Measurements from ENCODE around the gene RNASE7.

The RNASE7 gene

DNA sequence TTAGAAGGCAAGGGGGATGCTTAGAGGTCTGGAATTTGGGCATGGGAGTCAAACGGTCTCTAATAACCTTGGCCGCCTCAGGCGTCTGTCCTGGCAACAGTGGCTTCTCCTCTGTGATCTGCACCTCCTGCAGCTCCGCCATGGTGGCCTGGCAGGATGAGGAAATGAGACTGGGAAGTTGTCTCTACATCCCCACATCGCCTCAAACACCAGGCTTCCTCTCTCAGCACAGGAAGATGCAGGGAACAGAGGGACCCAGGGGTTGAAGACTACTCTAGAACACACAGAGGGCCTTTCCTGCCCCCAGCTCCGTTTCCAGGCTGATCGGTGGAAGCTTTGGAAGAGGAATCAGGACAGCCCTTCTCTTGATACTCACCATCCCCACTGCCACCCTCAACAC is 19.0 kb upstream of the RNASE7 start:
- no peaks in the 10 kb centered on the region for H3K36me3 ChIP-seq (replicated peaks; ENCODE audit: low read depth, low read length)
- H3K27ac ChIP-seq (ENCODE audit: low read length), result no peak overlapping the region
- H3K79me2 ChIP-seq (ENCODE audit: low read length), result no peaks in the 10 kb centered on the region
- TF ChIP-seq, protein P1, sequence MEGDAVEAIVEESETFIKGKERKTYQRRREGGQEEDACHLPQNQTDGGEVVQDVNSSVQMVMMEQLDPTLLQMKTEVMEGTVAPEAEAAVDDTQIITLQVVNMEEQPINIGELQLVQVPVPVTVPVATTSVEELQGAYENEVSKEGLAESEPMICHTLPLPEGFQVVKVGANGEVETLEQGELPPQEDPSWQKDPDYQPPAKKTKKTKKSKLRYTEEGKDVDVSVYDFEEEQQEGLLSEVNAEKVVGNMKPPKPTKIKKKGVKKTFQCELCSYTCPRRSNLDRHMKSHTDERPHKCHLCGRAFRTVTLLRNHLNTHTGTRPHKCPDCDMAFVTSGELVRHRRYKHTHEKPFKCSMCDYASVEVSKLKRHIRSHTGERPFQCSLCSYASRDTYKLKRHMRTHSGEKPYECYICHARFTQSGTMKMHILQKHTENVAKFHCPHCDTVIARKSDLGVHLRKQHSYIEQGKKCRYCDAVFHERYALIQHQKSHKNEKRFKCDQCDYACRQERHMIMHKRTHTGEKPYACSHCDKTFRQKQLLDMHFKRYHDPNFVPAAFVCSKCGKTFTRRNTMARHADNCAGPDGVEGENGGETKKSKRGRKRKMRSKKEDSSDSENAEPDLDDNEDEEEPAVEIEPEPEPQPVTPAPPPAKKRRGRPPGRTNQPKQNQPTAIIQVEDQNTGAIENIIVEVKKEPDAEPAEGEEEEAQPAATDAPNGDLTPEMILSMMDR (IDR thresholded peaks at IDR 0.05; ENCODE audit: low read depth, low read length), result no peak
- no peak for TF ChIP-seq EZH2phosphoT487 (IDR thresholded peaks at IDR 0.05; ENCODE audit: low read depth)
- no peaks in the 10 kb centered on the region for H3K4me1 ChIP-seq (ENCODE audit: low read length)
- H3K9me3 ChIP-seq (ENCODE audit: insufficient read depth, low read length), result no peaks in the 10 kb centered on the region
- no peak overlapping the region for H3K4me2 ChIP-seq (ENCODE audit: low read length)
- H3K4me3 ChIP-seq (ENCODE audit: low read length), result no peak overlapping the region
- H3K27me3 ChIP-seq (ENCODE audit: low read depth, low read length), result peaks cover 24% of the 10 kb centered on the region
- H2AFZ ChIP-seq (ENCODE audit: low read depth, low read length), result no peak overlapping the region
- no peak overlapping the region for H3K9ac ChIP-seq (ENCODE audit: low read length)
- H4K20me1 ChIP-seq (ENCODE audit: insufficient read depth, low read length), result no peaks in the 10 kb centered on the region

DNA sequence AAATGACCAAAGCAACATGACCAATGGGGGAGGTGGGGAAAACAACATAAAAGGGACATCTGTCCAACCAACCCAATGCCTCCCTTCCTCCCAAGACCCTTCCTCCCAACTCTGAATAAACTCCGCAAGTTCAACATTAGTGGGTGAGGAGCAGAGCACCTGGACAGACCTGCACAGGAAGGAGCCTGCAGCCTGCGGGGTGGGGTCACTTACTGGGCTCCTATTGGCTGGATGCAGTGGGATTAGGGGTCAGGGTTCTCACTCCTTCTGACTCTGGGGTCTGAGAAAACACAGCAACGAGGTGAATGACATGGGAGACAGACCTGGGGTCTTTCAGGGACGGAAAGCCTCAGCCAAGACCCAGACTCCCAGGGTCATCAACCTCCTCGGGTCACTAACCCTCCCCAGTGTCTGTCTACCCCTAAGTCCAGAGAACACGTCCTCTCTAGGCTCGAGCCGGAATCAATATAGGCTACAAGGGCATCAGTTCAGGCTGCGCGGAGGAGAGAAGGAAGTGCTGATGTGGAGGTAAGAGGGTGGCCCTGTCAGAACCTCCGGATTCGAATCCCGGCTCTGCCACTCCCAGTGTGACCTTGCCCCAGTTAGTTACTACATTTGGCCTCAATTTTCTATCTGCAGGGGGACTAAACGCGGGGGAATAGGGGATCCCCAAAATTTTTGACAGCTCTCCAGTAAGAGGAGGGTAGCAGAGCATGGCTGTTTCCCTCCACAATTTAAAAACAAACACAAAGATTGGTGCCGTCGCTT is 18.2 kb upstream of the RNASE7 start:
- Histone ChIP-seq H3K4me1 (ENCODE audit: low read length) (no peaks in the 10 kb centered on the region), H4K20me1 (ENCODE audit: insufficient read depth, low read length) (no peaks in the 10 kb centered on the region), H3K36me3 (replicated peaks; ENCODE audit: low read depth, low read length) (no peaks in the 10 kb centered on the region), H3K4me2 (ENCODE audit: low read length) (no peak overlapping the region), H3K27ac (ENCODE audit: low read length) (no peak overlapping the region), H3K79me2 (ENCODE audit: low read length) (no peaks in the 10 kb centered on the region), H3K27me3 (ENCODE audit: low read depth, low read length) (peaks cover 23% of the 10 kb centered on the region), H3K4me3 (ENCODE audit: low read length) (no peak overlapping the region), H3K9me3 (ENCODE audit: insufficient read depth, low read length) (no peaks in the 10 kb centered on the region), H2AFZ (ENCODE audit: low read depth, low read length) (no peak overlapping the region), H3K9ac (ENCODE audit: low read length) (no peak overlapping the region)
- no peak for TF ChIP-seq EZH2phosphoT487 (IDR thresholded peaks at IDR 0.05; ENCODE audit: low read depth)

DNA sequence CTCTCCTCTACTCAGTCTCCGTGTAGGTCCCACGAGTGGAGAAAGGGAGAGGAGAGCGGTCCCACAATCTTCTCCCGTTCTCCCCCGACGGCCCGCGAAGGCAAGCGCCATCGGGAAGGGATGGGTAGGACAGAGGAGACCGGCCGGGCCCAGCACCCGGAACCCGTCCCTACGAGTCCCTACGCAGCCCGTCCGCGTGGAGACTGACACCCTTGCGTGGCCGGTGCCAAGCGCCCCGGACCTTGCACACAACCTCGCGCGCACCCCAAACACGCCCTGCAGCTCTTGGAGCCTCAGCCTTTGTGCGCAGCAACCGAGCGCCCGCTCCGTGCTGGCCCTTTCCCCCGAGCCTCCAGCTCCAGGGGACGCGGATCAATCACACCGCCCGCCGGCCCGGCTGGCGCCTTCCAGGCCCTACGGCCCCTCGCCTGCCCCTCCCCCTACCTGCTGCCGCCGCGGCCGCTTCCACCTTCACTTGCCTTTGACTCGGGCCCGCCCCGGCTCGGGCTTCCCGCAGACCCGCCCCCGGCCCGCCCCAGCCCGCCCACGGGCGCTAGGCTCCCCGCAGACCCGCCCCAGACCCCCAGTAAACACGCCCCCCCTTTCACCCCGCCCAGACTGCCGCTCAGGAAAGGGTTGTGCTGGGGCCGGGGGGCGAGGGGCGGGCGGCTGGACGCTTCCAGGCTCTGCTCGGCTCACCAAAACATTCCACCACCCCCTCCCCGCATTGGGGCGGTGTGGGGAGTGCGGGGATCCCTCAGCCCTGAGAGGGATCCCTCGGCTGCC is 17.4 kb upstream of the RNASE7 start, which contains the start of gene NDRG2:
NDRG2 (minus strand) TSS at position 477 of the 786 bp plus-strand sequence. CDS start 1,746 bp downstream, outside the sequence.
- Histone ChIP-seq H2AFZ (ENCODE audit: low read depth, low read length) (no peak within 1 kb of the TSS), H3K36me3 (replicated peaks; ENCODE audit: low read depth, low read length) (no peaks in the 10 kb centered on the region), H3K9ac (ENCODE audit: low read length) (no peak within 1 kb of the TSS), H3K79me2 (ENCODE audit: low read length) (no peaks in the 10 kb centered on the region), H3K4me2 (ENCODE audit: low read length) (no peak within 1 kb of the TSS), H3K9me3 (ENCODE audit: insufficient read depth, low read length) (no peaks in the 10 kb centered on the region), H3K4me3 (ENCODE audit: low read length) (no peak within 1 kb of the TSS), H3K27me3 (ENCODE audit: low read depth, low read length) (peaks cover 20% of the 10 kb centered on the region), H3K27ac (ENCODE audit: low read length) (no peak within 1 kb of the TSS), H4K20me1 (ENCODE audit: insufficient read depth, low read length) (no peaks in the 10 kb centered on the region), H3K4me1 (ENCODE audit: low read length) (no peaks in the 10 kb centered on the region)
- TF ChIP-seq, protein P1 (IDR thresholded peaks at IDR 0.05; ENCODE audit: low read depth, low read length), result no peak
- TF ChIP-seq EZH2phosphoT487 (IDR thresholded peaks at IDR 0.05; ENCODE audit: low read depth), result no peak

DNA sequence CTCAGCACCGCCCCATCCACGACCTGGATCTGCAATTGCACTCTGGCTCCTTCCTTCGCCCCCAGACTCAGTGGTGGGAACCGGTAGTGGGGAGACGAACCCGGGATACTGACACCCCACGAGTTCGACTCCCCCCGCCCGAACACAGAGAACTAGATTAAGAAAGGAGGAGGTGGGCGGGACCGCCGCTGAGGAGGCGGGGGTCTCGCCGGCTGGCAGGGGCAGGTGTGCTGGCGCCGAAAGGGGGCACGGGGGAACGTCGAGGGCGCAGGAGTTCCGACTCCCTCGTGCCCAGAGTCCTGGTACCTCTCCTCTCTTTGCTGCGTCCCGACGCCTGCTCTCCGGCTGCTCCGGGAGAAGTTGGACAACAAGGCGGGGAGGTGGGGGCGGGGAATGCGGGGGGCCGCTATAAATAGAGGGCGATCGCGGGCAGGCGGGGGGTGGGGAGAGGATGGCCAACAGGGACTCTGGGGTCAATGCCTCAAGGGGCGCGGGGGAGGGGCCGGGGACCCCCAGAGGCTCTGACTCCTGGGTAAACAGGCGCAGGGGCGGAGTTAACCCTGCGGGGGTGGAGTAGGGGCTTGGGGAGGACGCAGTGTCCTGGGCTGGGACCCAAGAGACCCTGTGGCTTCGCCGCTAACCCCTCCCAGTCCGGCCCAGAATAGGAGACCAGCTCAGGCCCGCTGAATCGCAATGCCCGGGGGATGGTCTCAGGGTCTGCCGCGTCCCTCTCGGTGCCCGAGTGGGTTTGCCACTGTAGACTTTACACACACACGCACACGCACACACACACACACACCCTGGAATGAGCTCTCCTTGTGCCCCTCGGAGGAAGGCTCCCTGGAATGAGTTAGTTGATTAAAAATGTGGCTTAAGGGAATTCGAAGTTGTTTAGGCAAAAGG is 16.5 kb upstream of the RNASE7 start:
- no peaks in the 10 kb centered on the region for H3K9me3 ChIP-seq (ENCODE audit: insufficient read depth, low read length)
- no peak overlapping the region for H3K9ac ChIP-seq (ENCODE audit: low read length)
- no peak overlapping the region for H2AFZ ChIP-seq (ENCODE audit: low read depth, low read length)
- TF ChIP-seq, protein P1 (IDR thresholded peaks at IDR 0.05; ENCODE audit: low read depth, low read length), result no peak
- no peak for TF ChIP-seq EZH2phosphoT487 (IDR thresholded peaks at IDR 0.05; ENCODE audit: low read depth)
- no peak overlapping the region for H3K27ac ChIP-seq (ENCODE audit: low read length)
- H3K4me1 ChIP-seq (ENCODE audit: low read length), result no peaks in the 10 kb centered on the region
- H3K4me3 ChIP-seq (ENCODE audit: low read length), result no peak overlapping the region
- no peaks in the 10 kb centered on the region for H3K36me3 ChIP-seq (replicated peaks; ENCODE audit: low read depth, low read length)
- H4K20me1 ChIP-seq (ENCODE audit: insufficient read depth, low read length), result no peaks in the 10 kb centered on the region
- peaks cover 20% of the 10 kb centered on the region for H3K27me3 ChIP-seq (ENCODE audit: low read depth, low read length)
- H3K79me2 ChIP-seq (ENCODE audit: low read length), result no peaks in the 10 kb centered on the region
- H3K4me2 ChIP-seq (ENCODE audit: low read length), result no peak overlapping the region

Measured in OCI-LY3 (cell line).